PFSK-1 (cell line): ENCODE measurements around the gene PSD.

Source experiments
- FOXP2 ChIP-seq: optimal IDR thresholded peaks from 2 replicates; pipeline ENCODE3; 2011; ENCODE audit warnings: borderline replicate concordance, control low read depth, inconsistent platforms; ENCODE audit not compliant: insufficient read depth; ENCODE audit errors: extremely low read length, extremely low read depth
- POLR2AphosphoS5 ChIP-seq: IDR thresholded peaks from 2 replicates; pipeline ENCODE4 v1.6.1; 2012; ENCODE audit warnings: low read depth, mild to moderate bottlenecking, control low read depth, low read length, moderate library complexity
- SIN3A ChIP-seq: IDR thresholded peaks from 2 replicates; pipeline ENCODE4 v1.6.1; 2012; ENCODE audit warnings: mild to moderate bottlenecking, low read length, moderate library complexity, borderline replicate concordance; ENCODE audit not compliant: insufficient read depth
- TAF1 ChIP-seq: IDR thresholded peaks from 2 replicates; pipeline ENCODE4 v1.6.1; 2012; ENCODE audit warnings: low read length, control low read depth, borderline replicate concordance; ENCODE audit not compliant: insufficient read depth
- TF ChIP-seq, protein P1 (sequence below), 2 experiments: IDR thresholded peaks; 2 replicates each; pipeline versions ENCODE4 v1.6.1 to v1.8.0; 2011 to 2012; ENCODE audit warnings: low read depth in 2 of 2, low read length in 2 of 2, control low read depth in 1 of 2, inconsistent platforms in 1 of 2, mild to moderate bottlenecking in 1 of 2, moderate library complexity in 1 of 2; ENCODE audit not compliant: insufficient read depth in 1 of 2

The PSD gene

DNA sequence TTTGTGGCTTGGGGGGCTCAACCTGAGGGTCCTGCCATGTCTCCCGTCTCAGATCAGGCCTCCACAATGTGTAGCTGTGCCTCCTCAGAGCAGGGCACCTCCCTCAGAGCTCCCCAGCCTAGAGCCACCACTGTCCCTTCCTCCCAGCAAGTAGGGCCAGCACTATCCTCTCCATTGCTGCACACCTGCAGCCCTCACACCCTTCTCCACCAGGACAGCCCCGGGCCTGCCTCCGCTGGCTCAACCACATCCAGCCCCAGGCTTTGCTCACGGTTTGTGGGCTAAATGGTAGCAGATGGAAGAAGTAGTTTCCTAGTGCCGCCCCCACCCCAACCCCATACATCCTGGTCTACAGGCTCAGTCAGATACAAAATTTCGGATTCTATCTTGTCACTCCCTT lies 13.0 kb downstream of the PSD start:
- no peak for TF ChIP-seq FOXP2
- no peak for TF ChIP-seq TAF1
- no peak for TF ChIP-seq POLR2AphosphoS5
- no peak for TF ChIP-seq SIN3A
- TF ChIP-seq, protein P1, sequence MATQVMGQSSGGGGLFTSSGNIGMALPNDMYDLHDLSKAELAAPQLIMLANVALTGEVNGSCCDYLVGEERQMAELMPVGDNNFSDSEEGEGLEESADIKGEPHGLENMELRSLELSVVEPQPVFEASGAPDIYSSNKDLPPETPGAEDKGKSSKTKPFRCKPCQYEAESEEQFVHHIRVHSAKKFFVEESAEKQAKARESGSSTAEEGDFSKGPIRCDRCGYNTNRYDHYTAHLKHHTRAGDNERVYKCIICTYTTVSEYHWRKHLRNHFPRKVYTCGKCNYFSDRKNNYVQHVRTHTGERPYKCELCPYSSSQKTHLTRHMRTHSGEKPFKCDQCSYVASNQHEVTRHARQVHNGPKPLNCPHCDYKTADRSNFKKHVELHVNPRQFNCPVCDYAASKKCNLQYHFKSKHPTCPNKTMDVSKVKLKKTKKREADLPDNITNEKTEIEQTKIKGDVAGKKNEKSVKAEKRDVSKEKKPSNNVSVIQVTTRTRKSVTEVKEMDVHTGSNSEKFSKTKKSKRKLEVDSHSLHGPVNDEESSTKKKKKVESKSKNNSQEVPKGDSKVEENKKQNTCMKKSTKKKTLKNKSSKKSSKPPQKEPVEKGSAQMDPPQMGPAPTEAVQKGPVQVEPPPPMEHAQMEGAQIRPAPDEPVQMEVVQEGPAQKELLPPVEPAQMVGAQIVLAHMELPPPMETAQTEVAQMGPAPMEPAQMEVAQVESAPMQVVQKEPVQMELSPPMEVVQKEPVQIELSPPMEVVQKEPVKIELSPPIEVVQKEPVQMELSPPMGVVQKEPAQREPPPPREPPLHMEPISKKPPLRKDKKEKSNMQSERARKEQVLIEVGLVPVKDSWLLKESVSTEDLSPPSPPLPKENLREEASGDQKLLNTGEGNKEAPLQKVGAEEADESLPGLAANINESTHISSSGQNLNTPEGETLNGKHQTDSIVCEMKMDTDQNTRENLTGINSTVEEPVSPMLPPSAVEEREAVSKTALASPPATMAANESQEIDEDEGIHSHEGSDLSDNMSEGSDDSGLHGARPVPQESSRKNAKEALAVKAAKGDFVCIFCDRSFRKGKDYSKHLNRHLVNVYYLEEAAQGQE (IDR thresholded peaks at IDR 0.05; ENCODE audit: insufficient read depth in 1 of 2, low read depth in 2 of 2, low read length in 2 of 2): no peak

DNA sequence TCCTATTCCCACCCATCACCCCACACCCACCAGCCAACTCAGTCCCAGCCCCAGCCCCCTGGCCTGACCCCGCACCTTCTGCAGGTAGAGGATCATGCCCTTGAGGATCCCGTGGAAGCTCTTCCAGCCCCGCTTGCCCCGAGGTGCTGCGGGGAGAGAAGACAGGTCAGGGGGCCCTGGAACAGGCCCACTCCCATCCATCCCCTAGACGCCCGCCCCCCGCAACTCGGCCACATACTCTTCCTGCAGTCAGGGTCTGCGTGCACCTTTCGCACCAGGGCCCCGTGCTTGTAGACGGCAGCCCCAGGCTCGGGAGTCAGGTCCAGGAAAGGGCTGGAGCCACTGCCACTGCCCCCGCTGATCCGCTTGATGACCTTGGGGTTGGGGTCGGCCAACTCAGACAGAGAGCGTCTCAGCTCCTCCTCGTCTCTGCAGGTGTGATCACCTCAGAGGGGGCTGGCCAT lies 13.4 kb downstream of the PSD start:
- TF ChIP-seq SIN3A (no peak), FOXP2 (no peak), TAF1 (no peak)
- TF ChIP-seq, protein P1 (IDR thresholded peaks at IDR 0.05; ENCODE audit: insufficient read depth in 1 of 2, low read depth in 2 of 2, low read length in 2 of 2): no peak

DNA sequence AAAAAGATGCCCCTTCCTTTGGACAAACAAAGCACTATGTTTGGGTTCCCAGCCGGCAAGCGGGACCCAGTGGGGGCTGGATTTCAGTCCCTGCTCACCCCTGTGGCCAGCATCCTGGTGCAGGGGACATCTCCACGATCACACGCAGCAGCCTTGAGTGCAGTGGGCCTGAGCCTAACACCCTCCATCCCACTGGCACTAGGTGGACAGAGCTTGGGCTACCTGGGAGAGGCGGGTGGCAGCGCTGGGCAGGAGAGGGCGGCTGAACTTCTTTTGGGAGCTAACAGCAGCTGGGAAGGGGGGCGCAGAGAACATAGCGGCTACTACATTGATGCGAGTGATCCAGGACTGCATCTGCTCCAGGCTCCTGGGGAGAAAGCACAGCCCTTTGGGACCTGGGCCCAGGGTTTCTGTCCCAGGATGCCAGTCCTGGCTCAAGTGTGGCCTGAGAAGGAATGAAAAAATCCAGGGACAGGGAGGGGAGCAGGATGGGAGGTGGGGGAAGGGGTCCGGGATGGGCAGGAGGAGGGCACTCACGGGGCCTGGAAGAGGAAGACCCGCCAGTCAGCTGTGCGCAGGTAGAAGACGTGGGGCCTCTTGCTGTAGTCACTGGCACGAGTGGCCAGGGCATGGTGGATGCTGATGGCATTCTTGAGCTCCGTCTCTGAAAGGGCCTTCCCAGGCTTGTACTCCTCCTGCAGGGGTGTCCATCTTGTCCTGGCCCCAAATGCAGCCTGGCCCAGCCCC lies 14.1 kb downstream of the PSD start:
- TF ChIP-seq, protein P1 (IDR thresholded peaks at IDR 0.05; ENCODE audit: insufficient read depth in 1 of 2, low read depth in 2 of 2, low read length in 2 of 2): no peak
- no peak for TF ChIP-seq TAF1
- TF ChIP-seq SIN3A: no peak
- no peak for TF ChIP-seq POLR2AphosphoS5
- TF ChIP-seq FOXP2: no peak

DNA sequence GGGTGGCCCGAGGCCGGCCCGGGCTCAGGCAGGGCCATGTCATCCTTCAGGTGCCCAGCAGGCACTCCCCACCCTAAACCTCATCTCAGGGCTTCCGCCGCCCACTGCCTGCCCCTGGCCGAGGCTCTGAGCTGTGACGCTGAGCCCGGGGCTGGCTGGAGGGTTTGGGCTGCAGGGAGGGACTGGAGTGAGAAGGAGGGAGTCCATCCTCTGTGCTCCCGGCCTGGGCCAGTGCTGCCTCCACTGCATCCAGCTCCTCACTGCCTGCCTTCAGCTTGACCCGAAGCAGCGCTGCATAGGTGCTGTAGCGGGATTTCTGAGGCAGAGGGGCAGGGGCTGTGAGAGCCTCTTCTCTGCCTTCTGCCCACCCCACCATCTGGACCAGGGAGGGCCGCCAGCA lies 15.5 kb downstream of the PSD start:
- TF ChIP-seq FOXP2: no peak
- TF ChIP-seq TAF1: no peak
- TF ChIP-seq, protein P1 (IDR thresholded peaks at IDR 0.05; ENCODE audit: insufficient read depth in 1 of 2, low read depth in 2 of 2, low read length in 2 of 2): no peak
- TF ChIP-seq POLR2AphosphoS5: no peak
- no peak for TF ChIP-seq SIN3A
